Astrocyte (in vitro differentiated cells and primary cell): ENCODE data around the gene UBXN2A.

Experiments
- CTCF ChIP-seq: IDR thresholded peaks from 2 replicates; pipeline ENCODE4 v1.5.1; 2011; ENCODE audit warnings: low read depth, mild to moderate bottlenecking, inconsistent platforms, low read length, moderate library complexity; ENCODE audit not compliant: insufficient read depth
- EZH2 ChIP-seq: IDR thresholded peaks from 2 replicates; pipeline ENCODE4 v1.6.1; 2012; ENCODE audit warnings: mild to moderate bottlenecking, low read length, inconsistent platforms; ENCODE audit not compliant: insufficient read depth

- no peak for TF ChIP-seq CTCF
- TF ChIP-seq EZH2 = no peak
Observed at GRCh38 chr2:23924589-23925359, 15.5 kb upstream of the UBXN2A start.
